ENCODE measurements around the gene PLEKHA4. TPM values are rescaled to one million over a fixed set of nuclear protein-coding genes. Genes with fewer than 3 reads are reported as not detected.

Gene PLEKHA4
- total and polyA plus RNA-seq, 9 of the 15 experiments (the other 6 are each of a cell fraction or from before 2014, with no cell fraction given), result 0.07 to 30.8 (median 11.4) TPM

DNA sequence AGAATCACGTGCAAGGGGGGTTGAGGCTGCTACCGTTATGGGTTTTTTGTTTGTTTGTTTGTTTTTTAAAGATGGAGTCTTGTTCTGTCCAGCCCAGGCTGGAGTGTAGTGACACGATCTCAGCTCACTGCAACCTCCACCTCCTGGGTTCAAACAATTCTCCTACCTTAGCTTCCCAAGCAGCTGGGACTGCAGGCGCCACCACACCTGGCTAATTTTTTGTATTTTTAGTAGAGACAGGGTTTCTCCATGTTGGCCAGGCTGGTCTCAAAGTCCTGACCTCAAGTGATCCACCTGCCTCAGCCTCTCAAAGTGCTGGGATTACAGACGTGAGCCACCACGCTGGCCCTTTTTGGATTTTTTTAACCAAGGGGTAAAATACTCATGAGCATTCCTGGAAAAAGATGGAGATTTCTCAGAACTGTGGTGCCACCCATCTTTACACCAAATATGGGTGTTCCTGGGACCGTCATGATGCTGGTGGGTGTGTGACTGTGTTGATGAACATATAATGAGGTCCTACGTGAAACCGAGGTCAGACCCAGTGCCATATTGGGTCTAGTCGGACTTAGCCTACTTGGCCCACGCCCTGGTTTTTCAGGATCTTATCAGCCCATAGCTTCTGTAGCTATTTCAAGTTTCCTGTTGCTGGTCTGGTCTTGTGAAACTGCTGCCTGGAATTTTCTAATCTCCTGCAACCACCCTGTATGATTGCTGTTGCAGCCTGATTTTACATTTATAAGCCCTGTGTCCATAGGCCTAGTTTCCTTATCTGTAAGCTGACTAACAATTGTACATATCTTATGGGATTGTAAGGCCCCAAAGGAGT lies 10.0 kb upstream of the PLEKHA4 start (continued):
- TF ChIP-seq, protein P1, sequence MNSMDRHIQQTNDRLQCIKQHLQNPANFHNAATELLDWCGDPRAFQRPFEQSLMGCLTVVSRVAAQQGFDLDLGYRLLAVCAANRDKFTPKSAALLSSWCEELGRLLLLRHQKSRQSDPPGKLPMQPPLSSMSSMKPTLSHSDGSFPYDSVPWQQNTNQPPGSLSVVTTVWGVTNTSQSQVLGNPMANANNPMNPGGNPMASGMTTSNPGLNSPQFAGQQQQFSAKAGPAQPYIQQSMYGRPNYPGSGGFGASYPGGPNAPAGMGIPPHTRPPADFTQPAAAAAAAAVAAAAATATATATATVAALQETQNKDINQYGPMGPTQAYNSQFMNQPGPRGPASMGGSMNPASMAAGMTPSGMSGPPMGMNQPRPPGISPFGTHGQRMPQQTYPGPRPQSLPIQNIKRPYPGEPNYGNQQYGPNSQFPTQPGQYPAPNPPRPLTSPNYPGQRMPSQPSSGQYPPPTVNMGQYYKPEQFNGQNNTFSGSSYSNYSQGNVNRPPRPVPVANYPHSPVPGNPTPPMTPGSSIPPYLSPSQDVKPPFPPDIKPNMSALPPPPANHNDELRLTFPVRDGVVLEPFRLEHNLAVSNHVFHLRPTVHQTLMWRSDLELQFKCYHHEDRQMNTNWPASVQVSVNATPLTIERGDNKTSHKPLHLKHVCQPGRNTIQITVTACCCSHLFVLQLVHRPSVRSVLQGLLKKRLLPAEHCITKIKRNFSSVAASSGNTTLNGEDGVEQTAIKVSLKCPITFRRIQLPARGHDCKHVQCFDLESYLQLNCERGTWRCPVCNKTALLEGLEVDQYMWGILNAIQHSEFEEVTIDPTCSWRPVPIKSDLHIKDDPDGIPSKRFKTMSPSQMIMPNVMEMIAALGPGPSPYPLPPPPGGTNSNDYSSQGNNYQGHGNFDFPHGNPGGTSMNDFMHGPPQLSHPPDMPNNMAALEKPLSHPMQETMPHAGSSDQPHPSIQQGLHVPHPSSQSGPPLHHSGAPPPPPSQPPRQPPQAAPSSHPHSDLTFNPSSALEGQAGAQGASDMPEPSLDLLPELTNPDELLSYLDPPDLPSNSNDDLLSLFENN (IDR thresholded peaks at IDR 0.05; ENCODE audit: low read depth in 2 of 2, low read length in 2 of 2), result peak in 1 of 2 experiments; percentile 96; a peak in 2 of 4 replicates
- TF ChIP-seq ELF4 (CRISPR knock-in tag; IDR thresholded peaks at IDR 0.05) (peak; percentile 54; the same call in 1 of the 2 replicates), NR1H2 (CRISPR knock-in tag; IDR thresholded peaks at IDR 0.05) (no peak), RBM25 (IDR thresholded peaks at IDR 0.05; ENCODE audit: low read depth, low read length, severe bottlenecking) (peak; percentile 12), L3MBTL2 (IDR thresholded peaks at IDR 0.05) (peak; percentile 93), LEF1 (IDR thresholded peaks at IDR 0.05) (peak; percentile 96), ZNF24 (IDR thresholded peaks at IDR 0.05) (peak; percentile 66; the same call in 1 of the 2 replicates), ELF1 (tag; IDR thresholded peaks at IDR 0.05) (no peak), SMARCA5 (IDR thresholded peaks at IDR 0.05) (peak; percentile 13; the same call in 1 of the 2 replicates)
- TF ChIP-seq, protein P2, sequence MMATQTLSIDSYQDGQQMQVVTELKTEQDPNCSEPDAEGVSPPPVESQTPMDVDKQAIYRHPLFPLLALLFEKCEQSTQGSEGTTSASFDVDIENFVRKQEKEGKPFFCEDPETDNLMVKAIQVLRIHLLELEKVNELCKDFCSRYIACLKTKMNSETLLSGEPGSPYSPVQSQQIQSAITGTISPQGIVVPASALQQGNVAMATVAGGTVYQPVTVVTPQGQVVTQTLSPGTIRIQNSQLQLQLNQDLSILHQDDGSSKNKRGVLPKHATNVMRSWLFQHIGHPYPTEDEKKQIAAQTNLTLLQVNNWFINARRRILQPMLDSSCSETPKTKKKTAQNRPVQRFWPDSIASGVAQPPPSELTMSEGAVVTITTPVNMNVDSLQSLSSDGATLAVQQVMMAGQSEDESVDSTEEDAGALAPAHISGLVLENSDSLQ (IDR thresholded peaks at IDR 0.05), result peak; percentile 34; the same call in 1 of the 2 replicates
- TF ChIP-seq, protein P3, sequence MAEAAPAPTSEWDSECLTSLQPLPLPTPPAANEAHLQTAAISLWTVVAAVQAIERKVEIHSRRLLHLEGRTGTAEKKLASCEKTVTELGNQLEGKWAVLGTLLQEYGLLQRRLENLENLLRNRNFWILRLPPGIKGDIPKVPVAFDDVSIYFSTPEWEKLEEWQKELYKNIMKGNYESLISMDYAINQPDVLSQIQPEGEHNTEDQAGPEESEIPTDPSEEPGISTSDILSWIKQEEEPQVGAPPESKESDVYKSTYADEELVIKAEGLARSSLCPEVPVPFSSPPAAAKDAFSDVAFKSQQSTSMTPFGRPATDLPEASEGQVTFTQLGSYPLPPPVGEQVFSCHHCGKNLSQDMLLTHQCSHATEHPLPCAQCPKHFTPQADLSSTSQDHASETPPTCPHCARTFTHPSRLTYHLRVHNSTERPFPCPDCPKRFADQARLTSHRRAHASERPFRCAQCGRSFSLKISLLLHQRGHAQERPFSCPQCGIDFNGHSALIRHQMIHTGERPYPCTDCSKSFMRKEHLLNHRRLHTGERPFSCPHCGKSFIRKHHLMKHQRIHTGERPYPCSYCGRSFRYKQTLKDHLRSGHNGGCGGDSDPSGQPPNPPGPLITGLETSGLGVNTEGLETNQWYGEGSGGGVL (CRISPR knock-in tag; IDR thresholded peaks at IDR 0.05), result no peak; the same call in 1 of the 2 replicates
- TF ChIP-seq, protein P4, sequence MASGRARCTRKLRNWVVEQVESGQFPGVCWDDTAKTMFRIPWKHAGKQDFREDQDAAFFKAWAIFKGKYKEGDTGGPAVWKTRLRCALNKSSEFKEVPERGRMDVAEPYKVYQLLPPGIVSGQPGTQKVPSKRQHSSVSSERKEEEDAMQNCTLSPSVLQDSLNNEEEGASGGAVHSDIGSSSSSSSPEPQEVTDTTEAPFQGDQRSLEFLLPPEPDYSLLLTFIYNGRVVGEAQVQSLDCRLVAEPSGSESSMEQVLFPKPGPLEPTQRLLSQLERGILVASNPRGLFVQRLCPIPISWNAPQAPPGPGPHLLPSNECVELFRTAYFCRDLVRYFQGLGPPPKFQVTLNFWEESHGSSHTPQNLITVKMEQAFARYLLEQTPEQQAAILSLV (tag; IDR thresholded peaks at IDR 0.05), result peak; percentile 67
- TF ChIP-seq, protein P5, sequence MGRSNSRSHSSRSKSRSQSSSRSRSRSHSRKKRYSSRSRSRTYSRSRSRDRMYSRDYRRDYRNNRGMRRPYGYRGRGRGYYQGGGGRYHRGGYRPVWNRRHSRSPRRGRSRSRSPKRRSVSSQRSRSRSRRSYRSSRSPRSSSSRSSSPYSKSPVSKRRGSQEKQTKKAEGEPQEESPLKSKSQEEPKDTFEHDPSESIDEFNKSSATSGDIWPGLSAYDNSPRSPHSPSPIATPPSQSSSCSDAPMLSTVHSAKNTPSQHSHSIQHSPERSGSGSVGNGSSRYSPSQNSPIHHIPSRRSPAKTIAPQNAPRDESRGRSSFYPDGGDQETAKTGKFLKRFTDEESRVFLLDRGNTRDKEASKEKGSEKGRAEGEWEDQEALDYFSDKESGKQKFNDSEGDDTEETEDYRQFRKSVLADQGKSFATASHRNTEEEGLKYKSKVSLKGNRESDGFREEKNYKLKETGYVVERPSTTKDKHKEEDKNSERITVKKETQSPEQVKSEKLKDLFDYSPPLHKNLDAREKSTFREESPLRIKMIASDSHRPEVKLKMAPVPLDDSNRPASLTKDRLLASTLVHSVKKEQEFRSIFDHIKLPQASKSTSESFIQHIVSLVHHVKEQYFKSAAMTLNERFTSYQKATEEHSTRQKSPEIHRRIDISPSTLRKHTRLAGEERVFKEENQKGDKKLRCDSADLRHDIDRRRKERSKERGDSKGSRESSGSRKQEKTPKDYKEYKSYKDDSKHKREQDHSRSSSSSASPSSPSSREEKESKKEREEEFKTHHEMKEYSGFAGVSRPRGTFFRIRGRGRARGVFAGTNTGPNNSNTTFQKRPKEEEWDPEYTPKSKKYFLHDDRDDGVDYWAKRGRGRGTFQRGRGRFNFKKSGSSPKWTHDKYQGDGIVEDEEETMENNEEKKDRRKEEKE (IDR thresholded peaks at IDR 0.05; ENCODE audit: borderline replicate concordance in 1 of 2, control insufficient read depth in 1 of 2, low read depth in 2 of 2, low read length in 1 of 2), result peak in 1 of 2 experiments; percentile 89; a peak in 2 of 4 replicates
- TF ChIP-seq, protein P6, sequence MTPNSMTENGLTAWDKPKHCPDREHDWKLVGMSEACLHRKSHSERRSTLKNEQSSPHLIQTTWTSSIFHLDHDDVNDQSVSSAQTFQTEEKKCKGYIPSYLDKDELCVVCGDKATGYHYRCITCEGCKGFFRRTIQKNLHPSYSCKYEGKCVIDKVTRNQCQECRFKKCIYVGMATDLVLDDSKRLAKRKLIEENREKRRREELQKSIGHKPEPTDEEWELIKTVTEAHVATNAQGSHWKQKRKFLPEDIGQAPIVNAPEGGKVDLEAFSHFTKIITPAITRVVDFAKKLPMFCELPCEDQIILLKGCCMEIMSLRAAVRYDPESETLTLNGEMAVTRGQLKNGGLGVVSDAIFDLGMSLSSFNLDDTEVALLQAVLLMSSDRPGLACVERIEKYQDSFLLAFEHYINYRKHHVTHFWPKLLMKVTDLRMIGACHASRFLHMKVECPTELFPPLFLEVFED (CRISPR knock-in tag; conservative IDR thresholded peaks at IDR 0.05), result peak; percentile 32; the same call in 1 of the 2 replicates
